Stimulated activated CD4-positive, alpha-beta T cell treated with anti-CD3 and anti-CD28 coated beads, Interleukin-4, amount 100 ng/mL, for 24 hours (primary cell): Measurements from ENCODE around the gene FXYD6.
"Not testable (repeated sequence)": the region's sequence is repeated elsewhere in the genome, so short reads cannot be mapped to it uniquely, and the experiment has no call there.

Experiments used
- DNase-seq: peaks from one replicate; pipeline ENCODE4 v3.0.0-alpha.2; 2020

The FXYD6 gene

GRCh38 chr11:117876341-117877119 is at the start of gene FXYD6:
TSS of gene FXYD6 (minus strand) at chr11:117876658. CDS start at chr11:117842776, 33,882 bp downstream.
- no peak for DNase-seq

GRCh38 chr11:117926166-117926565 is 49.7 kb upstream of the FXYD6 start:
- DNase-seq = not testable (repeated sequence)

DNA sequence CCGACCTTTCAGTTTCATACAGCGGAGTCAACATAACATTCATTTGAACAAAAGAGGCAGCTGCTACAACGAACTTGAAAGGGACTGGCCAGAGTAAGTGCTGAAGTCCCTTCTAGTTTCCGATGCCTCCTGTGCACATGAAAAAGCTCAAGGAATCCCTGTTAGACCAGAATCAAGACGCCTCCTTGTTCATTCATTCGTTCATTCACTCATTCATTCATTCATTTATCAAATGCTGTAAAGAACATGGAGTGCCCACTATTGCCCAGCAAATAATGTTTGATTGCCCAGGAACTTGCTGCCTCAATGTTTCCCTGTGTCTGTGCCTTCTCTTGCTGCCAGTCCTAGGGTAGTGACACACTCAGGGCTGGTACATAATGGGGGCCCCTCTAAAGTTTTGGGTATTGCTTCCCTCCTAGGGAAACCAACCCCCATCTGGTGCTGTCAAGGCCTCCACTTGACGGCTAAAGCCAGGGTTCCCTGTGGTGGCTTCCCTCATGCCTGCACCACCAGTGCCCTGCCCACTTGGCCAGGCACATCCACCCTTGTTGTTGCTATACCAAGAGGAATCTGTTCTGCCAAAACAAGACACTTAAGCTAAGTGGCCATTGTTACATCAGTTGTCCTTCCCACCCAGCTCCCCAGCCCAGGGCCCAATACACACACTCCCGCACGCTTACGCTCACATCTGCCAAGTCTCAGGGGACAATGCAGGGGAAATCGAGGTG is 48.9 kb upstream of the FXYD6 start:
- DNase-seq = no peak

GRCh38 chr11:117924631-117925170 is 48.2 kb upstream of the FXYD6 start:
- DNase-seq = no peak

DNA sequence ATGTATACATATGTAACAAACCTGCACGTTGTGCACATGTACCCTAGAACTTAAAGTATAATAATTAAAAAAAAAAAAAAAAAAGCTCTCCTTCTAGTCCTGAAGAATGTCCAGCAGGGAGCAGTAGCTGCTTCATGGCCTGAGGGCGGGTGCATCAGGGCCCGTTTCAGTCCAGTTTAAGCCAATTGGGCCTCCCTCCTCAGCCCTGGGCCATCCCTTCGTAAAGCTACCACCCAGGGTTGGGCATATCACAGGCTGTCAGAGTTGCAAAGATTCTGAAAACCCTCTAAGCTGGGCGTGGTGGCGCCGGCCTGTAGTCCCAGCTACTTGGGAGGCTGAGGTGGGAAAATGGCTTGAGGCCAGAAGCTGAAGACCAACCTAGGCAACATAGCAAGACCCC is 47.3 kb upstream of the FXYD6 start:
- no peak for DNase-seq

- DNase-seq = no peak
Observed at GRCh38 chr11:117923275-117923674, 46.8 kb upstream of the FXYD6 start.

DNA sequence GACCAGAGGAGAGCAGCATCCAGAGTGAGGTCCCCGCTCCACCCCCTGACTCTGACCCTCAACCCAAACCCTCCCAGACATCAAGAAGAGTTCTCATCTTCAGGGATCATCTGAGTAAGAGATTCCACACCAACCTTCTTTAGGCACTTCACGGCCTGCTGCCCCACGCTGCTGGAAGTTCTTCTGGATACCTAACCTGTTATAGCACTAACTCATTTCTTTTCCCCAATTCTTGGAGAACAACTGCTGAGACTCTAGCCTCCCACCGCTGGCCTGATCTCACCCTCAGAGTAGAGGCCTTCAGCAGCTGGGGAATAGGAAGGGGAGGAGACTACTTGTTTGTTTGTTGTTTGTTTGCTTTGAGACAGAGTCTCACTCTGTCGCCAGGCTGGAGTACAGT is 45.4 kb upstream of the FXYD6 start:
- no peak for DNase-seq

- DNase-seq = no peak
Observed at GRCh38 chr11:117921456-117921855, 45.0 kb upstream of the FXYD6 start.

DNA sequence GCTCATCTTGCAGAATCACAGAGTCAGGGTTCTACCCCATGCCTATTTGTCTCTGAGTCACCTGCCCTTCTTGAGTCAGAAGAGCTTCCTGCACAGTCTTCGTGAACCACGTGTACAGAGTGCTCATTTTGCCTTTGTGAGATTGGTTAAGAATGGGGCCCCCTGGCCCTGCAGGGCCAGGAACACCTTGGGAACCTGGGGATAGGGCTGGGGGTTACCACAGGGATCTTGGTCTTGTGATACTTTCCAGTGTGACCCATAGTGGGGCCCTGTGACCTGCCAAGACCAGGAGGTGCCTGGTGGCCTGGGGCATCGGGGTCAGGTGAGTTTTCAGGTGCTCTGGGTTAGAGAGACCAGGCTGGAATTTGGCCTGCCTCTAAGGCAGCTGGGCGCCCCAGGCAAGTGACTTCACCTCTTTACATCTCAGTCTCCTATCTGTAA is 43.3 kb upstream of the FXYD6 start:
- no peak for DNase-seq

DNA sequence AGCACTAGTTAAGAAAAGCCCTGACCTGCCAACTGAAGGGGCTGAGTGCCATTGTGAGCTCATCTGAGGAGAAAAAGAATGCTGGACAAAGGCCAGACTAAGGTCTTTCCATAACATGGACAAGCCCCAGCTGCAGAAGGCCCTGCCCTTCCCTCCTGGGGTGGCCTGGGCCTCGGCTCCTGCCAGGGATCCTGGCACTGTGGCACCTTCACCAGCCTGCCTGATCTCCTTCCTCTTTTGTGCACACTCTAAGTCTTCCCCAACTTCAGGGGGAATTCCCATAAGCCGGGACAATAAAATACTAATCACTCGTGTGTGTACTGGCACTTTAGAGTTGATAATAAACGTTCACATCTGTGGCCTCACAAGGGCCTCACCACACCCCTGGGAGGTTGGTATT is 42.9 kb upstream of the FXYD6 start:
- no peak for DNase-seq

- DNase-seq = no peak
Observed at GRCh38 chr11:117918366-117919255, 42.2 kb upstream of the FXYD6 start.

DNA sequence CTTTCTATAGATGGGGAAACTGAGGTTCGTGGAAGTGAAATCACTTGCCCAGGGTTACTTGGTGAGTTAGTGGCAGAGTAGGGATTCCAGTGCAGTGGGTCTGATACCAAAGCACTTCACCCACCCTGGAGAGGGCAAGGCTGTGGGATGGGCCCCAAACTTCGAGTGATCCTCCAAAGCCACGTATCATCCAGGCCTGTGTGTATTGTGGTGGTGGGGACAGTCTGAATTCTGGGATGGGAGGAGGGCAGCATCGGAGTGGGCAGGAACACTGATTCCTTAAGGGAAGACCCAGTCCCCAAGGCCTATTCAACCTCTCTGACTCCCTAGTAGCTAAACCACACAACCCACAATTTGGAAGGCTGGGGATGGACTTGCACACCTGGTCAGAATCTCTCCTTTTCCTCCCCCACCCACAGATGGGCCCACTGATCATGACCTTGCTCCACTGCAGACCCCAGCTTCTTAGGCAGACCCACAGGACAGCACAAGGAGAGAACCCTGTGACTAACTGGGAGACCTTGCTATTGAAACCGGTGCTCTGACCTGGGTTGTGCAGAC is 41.2 kb upstream of the FXYD6 start:
- DNase-seq = no peak

DNA sequence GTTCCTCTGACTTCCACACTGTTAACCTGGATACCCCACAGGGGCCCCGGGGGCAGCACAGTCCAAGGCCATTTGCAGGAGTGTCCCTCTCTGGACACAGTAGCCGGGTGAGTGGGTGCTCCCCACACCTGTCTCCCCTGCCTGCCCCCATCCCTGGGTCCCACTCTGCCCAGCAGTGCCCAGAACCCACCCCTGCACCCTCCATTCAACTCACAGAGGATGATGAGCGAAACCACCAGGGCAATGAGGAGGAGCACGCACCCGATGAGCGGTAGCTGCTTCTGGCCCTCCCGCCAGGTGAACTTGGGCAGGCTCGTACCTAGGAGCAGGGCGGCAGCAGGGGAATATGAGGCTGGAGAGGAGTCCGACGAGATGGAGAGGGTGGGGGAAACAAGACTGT is 40.5 kb upstream of the FXYD6 start:
- no peak for DNase-seq

DNA sequence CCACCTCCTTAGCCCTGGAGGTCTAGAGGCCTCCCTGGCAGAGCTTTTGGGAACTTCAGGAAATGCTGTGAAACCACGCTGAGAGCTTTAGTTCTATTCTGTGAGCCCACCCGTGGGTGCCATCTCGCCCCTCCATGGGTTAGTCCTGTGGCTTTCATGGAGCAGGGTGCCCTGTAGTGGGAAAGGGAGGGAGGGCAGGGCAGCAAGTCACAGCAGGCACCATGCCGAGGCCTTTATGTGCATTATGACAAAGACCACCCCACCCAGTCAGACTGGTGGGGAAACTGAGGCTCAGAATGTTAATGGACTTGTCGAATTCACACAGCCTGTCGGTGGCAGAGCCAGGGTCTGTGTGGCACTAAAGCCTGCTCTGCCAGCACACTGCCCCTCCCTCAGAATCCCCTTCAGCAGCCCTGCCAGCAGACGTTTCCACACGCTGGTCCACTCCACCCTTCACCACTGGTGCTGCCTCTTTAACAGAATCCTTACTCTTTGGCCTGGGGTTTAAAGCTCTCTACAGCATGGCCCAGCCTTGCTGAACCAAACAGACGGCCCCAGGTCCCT is 39.3 kb upstream of the FXYD6 start:
- DNase-seq = no peak

DNA sequence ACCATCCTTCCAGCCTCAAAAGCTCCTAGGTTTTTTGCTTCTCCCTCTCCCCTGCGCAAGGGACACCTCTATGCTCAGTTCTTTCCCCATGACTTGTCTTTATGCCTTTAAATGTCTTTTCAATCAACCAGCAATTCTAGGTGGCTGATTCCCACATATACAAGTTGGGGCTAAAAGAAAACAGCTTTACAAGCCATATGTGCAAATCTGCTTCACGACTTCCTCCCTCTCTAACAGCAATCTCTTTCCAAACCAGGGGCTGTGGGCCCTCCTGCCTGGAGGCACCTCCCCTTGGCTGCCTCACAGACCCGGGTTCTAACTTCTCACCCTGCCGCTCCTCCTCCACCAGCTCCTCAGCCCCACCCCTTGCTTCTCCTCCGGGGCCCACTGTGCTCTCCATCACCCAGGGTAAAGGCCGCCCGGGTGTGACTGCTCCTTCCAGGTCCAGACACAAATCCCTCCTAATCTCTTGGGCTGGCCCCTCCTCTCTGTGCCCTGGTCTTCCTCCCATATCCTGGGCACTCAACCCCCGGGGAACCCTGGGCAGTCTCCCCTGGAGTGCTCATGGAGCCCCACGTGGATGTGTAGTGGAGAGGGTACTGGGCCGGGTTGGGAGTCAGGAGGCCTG is 38.6 kb upstream of the FXYD6 start:
- no peak for DNase-seq

- no peak for DNase-seq
Observed at GRCh38 chr11:117914398-117914761, 37.9 kb upstream of the FXYD6 start.

GRCh38 chr11:117913736-117914397 is 37.4 kb upstream of the FXYD6 start:
- no peak for DNase-seq

- DNase-seq = no peak
Observed at GRCh38 chr11:117912497-117912896, 36.0 kb upstream of the FXYD6 start.

DNA sequence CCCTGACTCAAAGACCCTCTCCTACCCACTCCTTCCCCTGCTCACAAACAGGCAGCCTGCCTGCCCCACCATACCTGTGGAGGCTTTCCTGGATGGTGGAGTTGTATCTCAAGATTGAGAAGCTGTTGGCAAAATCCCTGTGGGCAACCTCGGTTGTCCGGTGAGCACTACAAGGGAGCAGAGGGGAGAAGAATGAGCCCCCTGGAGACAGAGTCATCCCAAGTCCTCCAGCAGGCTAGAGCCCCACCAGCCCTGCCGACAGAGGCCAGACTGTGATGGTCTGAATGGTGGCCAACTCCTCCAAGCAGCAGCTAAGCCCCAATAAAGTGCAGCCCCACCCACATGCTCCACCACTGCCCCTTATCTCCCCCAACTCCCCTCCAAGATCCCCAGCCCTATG is 35.2 kb upstream of the FXYD6 start:
- DNase-seq = no peak

DNA sequence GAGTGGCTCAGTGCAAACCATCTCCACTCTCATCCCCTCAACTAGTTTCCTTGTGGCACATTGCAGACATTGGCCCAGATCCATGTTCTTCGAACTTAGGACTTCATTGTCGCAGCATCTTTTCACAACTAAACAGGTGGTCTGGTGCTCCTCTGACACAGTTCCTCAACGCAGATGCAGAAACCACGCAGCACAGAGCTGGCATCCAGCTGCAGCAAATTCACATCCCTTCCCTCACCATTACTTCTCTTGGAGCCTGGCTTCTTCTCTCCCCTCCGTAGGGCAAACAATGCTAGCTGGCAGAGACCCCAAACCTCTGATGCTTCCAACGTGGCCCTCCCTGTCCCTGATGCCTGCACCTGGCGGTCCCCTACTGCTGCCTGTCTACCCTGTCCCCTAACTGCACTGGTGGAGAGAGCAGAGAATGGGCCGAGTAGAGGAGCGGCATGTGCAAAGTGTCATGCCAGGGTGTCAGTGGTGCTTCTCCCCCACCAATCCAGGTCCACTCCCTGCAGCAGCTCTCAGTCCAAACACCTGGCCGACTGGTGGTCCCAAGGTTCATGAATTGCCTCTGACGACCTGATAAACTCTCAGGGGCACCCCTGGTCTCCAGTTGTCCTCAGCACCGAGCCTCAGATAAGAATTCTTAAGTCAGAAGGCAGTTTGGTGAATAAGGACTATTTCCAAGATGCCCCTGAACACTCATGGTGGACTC is 34.6 kb upstream of the FXYD6 start:
- DNase-seq = no peak

DNA sequence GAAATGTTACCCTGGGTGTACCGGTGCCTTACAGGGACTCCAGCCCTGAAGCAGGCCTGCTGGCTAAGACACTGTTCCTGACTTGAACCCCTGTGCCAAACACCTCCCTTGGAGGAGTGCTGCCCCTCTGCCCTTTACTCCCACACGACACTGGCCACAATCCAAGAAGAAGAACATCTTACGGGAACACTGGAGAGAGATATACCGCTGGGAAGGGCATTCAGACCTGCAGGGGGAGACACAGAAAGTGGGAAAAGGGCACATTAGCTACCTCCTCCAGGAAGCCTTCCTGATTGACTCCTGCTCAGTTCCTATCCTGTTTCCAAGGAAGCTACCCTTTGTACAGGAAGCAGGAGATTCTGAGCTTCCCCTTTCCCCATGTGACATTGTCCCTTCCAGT is 34.1 kb upstream of the FXYD6 start:
- DNase-seq = no peak
